Bronchus fibroblast of lung (primary cell): ENCODE measurements around the gene HOXD9. TPM values are rescaled to one million over a fixed set of nuclear protein-coding genes. Genes with fewer than 3 reads are reported as not detected.

ENCODE experiments used
- total RNA-seq: library from RNA; depleted of rRNA; stranded (reverse); fragments of >200 nt; gene quantifications from 2 replicates; pipeline ENCODE4 v1.2.3, GENCODE V29; 2015

Gene HOXD9
- total RNA-seq = not detected in 2 replicates

DNA sequence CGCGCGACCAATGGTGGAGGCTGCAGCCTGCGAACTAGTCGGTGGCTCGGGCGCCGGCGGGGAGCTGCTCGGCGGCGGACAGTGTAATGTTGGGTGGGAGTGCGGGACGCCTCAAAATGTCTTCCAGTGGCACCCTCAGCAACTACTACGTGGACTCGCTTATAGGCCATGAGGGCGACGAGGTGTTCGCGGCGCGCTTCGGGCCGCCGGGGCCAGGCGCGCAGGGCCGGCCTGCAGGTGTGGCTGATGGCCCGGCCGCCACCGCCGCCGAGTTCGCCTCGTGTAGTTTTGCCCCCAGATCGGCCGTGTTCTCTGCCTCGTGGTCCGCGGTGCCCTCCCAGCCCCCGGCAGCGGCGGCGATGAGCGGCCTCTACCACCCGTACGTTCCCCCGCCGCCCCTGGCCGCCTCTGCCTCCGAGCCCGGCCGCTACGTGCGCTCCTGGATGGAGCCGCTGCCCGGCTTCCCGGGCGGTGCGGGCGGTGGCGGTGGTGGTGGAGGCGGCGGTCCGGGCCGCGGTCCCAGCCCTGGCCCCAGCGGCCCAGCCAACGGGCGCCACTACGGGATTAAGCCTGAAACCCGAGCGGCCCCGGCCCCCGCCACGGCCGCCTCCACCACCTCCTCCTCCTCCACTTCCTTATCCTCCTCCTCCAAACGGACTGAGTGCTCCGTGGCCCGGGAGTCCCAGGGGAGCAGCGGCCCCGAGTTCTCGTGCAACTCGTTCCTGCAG, at the start of gene HOXD9:
Gene HOXD9 (plus strand): TSS at position 37 of the 728 bp plus-strand sequence. CDS start 50 bp downstream, at position 87.

DNA sequence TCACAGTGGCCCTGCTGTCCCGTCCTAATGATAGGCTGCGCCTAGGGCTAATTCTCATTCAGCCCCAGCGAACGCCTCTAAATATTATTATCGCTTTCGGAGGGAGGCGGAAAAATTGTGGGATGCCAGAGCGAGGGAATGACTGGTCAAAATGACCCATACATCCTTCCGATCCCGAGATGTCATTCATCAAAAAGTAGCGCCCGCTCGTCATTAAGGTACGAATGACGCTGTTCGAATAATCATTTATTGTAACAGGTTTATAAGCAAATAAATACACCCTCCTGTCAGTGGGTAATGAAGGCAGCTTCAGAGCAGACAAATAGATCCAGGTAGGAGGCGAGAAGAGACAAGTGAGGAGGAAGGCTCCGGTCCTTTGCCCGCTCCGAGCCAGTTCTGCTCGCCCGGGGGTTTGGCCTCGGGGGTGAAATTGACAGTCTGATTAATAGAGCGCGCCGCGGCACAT, 38.7 kb upstream of the HOXD9 start, which contains the start of gene EVX2:
Gene EVX2 (minus strand): TSS at position 167 of the 466 bp plus-strand sequence. CDS start 186 bp downstream, outside the sequence.

GRCh38 chr2:176092270-176093144, 30.0 kb upstream of the HOXD9 start, which contains the start of gene HOXD13:
Gene HOXD13 (plus strand): TSS chr2:176092721. CDS start chr2:176092891, 170 bp downstream.

DNA sequence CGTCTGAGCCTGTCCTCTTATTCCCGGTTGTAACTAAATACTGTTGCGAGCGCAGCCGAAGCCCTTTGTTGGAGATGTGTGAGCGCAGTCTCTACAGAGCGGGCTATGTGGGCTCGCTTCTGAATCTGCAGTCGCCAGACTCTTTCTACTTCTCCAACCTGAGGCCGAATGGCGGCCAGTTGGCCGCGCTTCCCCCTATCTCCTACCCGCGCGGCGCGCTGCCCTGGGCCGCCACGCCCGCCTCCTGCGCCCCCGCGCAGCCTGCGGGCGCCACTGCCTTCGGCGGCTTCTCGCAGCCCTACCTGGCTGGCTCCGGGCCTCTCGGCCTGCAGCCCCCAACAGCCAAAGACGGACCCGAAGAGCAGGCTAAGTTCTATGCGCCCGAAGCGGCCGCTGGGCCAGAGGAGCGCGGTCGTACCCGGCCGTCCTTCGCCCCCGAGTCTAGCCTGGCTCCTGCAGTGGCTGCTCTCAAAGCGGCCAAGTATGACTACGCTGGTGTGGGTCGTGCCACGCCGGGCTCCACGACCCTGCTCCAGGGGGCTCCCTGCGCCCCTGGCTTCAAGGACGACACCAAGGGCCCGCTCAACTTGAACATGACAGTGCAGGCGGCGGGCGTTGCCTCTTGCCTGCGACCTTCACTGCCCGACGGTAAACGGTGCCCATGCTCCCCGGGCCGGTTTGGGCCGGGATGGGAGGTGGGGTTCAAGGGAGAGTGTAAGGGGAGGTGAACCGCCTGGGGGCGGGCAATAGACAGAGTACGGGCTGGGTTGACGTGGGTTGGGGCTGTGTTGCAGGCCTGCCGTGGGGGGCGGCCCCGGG, 22.6 kb upstream of the HOXD9 start, which contains the start of gene HOXD12:
Gene HOXD12 (plus strand): TSS at position 68 of the 819 bp plus-strand sequence. CDS start 7 bp downstream, at position 75.

GRCh38 chr2:176106581-176107539, 15.7 kb upstream of the HOXD9 start, which contains the start of gene HOXD11:
Gene HOXD11 (plus strand): TSS chr2:176107280. CDS start chr2:176107356, 76 bp downstream.

GRCh38 chr2:176115883-176116813, 6.4 kb upstream of the HOXD9 start, which contains the start of gene HOXD10:
Gene HOXD10 (plus strand): TSS chr2:176116778. CDS start chr2:176116834, 56 bp downstream.

GRCh38 chr2:176128982-176129796, 6.7 kb downstream of the HOXD9 start, which contains the start of gene HOXD8:
Gene HOXD8 (plus strand): TSS chr2:176129705. CDS start chr2:176130367, 662 bp downstream.

GRCh38 chr2:176151442-176152287, 29.1 kb downstream of the HOXD9 start, which contains the start of gene HOXD4:
Gene HOXD4 (plus strand): TSS chr2:176151550. CDS start chr2:176151634, 84 bp downstream.

GRCh38 chr2:176156807-176157498, 34.4 kb downstream of the HOXD9 start, which contains the start of gene HOXD3:
Gene HOXD3 (plus strand): TSS chr2:176157307. CDS start chr2:176169115, 11,808 bp downstream.

Other genes starting within 250 kb of the HOXD9 start
- gene LNPK, start 120.5 kb upstream of the HOXD9 start, total RNA-seq = 15.5 and 19.7 TPM in 2 replicates
- not detected in 2 replicates for gene EVX2, start 38.8 kb upstream of the HOXD9 start, total RNA-seq
- not detected in 2 replicates for gene HOXD13, start 30.0 kb upstream of the HOXD9 start, total RNA-seq
- gene HOXD12, start 22.9 kb upstream of the HOXD9 start, total RNA-seq = not detected in 2 replicates
- not detected in 2 replicates for gene HOXD11, start 15.4 kb upstream of the HOXD9 start, total RNA-seq
- not detected in 2 replicates for gene HOXD10, start 5.9 kb upstream of the HOXD9 start, total RNA-seq
- not detected in 2 replicates for gene HOXD8, start 7.0 kb downstream of the HOXD9 start, total RNA-seq
- not detected in 2 replicates for gene HOXD4, start 28.8 kb downstream of the HOXD9 start, total RNA-seq
- not detected in 2 replicates for gene HOXD3, start 34.6 kb downstream of the HOXD9 start, total RNA-seq
- not detected in 2 replicates for gene HOXD1, start 65.9 kb downstream of the HOXD9 start, total RNA-seq
- gene MTX2, start 146.7 kb downstream of the HOXD9 start, total RNA-seq = 24.9 and 27.1 TPM in 2 replicates